GM23338 (cell line): Measurements from ENCODE around the gene IGSF6.

Experiments used
- CREB1 ChIP-seq: fragments of 250-450 bp; sonication (Bioruptor Pico); IDR thresholded peaks from 2 replicates; pipeline ENCODE4 v1.5.0; 2020; ENCODE audit warnings: low read depth, mild to moderate bottlenecking, moderate library complexity
- CTCF ChIP-seq, 2 experiments: fragments of 200-600 bp in 1 of 2; sonication (generic) in 1 of 2; conservative IDR thresholded peaks; 2 replicates each; pipeline versions ENCODE4 v1.5.1 to v1.6.1; 2016 to 2017; ENCODE audit warnings: antibody characterized with exemption in 2 of 2, low read depth in 2 of 2, mild to moderate bottlenecking in 2 of 2, moderate library complexity in 1 of 2
- EZH2 ChIP-seq: fragments of 200-600 bp; sonication (generic); IDR thresholded peaks from one replicate; pipeline ENCODE4 v1.8.0; 2017; ENCODE audit warnings: antibody characterized with exemption, mild to moderate bottlenecking, low read depth; ENCODE audit not compliant: unreplicated experiment
- EZH2phosphoT487 ChIP-seq: fragments of 200-600 bp; sonication (generic); IDR thresholded peaks from one replicate; pipeline ENCODE4 v1.8.1; 2018; ENCODE audit warnings: antibody characterized with exemption; ENCODE audit not compliant: unreplicated experiment
- JUNB ChIP-seq: IDR thresholded peaks from one replicate; pipeline ENCODE4 v1.6.1; 2016; ENCODE audit warnings: antibody characterized with exemption; ENCODE audit not compliant: unreplicated experiment
- NANOG ChIP-seq: IDR thresholded peaks from 2 replicates; pipeline ENCODE4 v1.6.1; 2016; ENCODE audit warnings: antibody characterized with exemption, borderline replicate concordance
- POLR2AphosphoS5 ChIP-seq: IDR thresholded peaks from 2 replicates; pipeline ENCODE4 v1.6.1; 2016; ENCODE audit warnings: antibody characterized with exemption, low read depth
- REST ChIP-seq: IDR thresholded peaks from one replicate; pipeline ENCODE4 v1.6.1; 2018; ENCODE audit warnings: antibody characterized with exemption; ENCODE audit not compliant: unreplicated experiment

- no peak for TF ChIP-seq CTCF (conservative IDR thresholded peaks at IDR 0.05; ENCODE audit: low read depth in 2 of 2)
- TF ChIP-seq CREB1 = no peak
- TF ChIP-seq POLR2AphosphoS5 = no peak
- no peak for TF ChIP-seq EZH2
- TF ChIP-seq REST = no peak
- TF ChIP-seq EZH2phosphoT487 = no peak
- TF ChIP-seq JUNB = no peak
- TF ChIP-seq NANOG = no peak
Observed at GRCh38 chr16:21701271-21701670, 48.9 kb upstream of the IGSF6 start.
